Peyer's patch (tissue), 4 donors: ENCODE data around the gene PNLIPRP1. TPM values are rescaled to one million over a fixed set of nuclear protein-coding genes. Genes with fewer than 3 reads are reported as not detected.

Experiments
- DNase-seq, 3 donors: peaks; one replicate each; pipeline ENCODE4 v3.0.0-alpha.2; 2017 to 2019
- H3K27ac ChIP-seq, 4 donors: fragments of 200-600 bp; sonication (generic); one replicate each; pipeline ENCODE4 v1.5.1; 2016 to 2019
- H3K27me3 ChIP-seq, 2 donors: fragments of 200-600 bp; sonication (generic); one replicate each; pipeline ENCODE4 v1.5.1; 2019
- H3K36me3 ChIP-seq, 3 donors: fragments of 200-600 bp; sonication (generic); one replicate each; pipeline ENCODE4 v1.5.1; 2016 to 2019
- H3K4me1 ChIP-seq, 4 donors: fragments of 200-600 bp; sonication (generic); one replicate each; pipeline ENCODE4 v1.5.1; 2016 to 2019
- H3K4me3 ChIP-seq, 4 donors: fragments of 200-600 bp; sonication (generic); 1 replicate in 3 of 4; 2 replicates in 1 of 4; pipeline ENCODE4 v1.5.1; 2016 to 2019; ENCODE audit warnings: mild to moderate bottlenecking in 1 of 4
- H3K9me3 ChIP-seq, 4 donors: fragments of 200-600 bp; sonication (generic); one replicate each; pipeline ENCODE4 v1.5.1; 2016 to 2019; ENCODE audit warnings: mild to moderate bottlenecking in 1 of 4
- CTCF ChIP-seq, 6 experiments: fragments of 450-650 bp in 4 of 6; fragments of 200-600 bp in 2 of 6; sonication (generic) in 1 of 6; IDR thresholded peaks; one replicate each; pipeline ENCODE4 v1.5.1; 2017 to 2019; ENCODE audit warnings: antibody characterized with exemption in 6 of 6, mild to moderate bottlenecking in 3 of 6, moderate library complexity in 1 of 6
- POLR2A ChIP-seq, 2 donors: fragments of 450-650 bp; IDR thresholded peaks; one replicate each; pipeline ENCODE4 v1.5.1; 2017; ENCODE audit warnings: antibody characterized with exemption in 2 of 2, mild to moderate bottlenecking in 2 of 2, moderate library complexity in 2 of 2
- total RNA-seq, 4 donors: library from RNA; depleted of rRNA; stranded (reverse); fragments of >200 nt; gene quantifications; one replicate each; pipeline ENCODE4 v1.1.0, GENCODE V29; 2016

Gene PNLIPRP1
- total RNA-seq, 4 donors from 2014 or later: not detected

GRCh38 chr10:116614796-116615195, 24.0 kb downstream of the PNLIPRP1 start:
- no peak overlapping the region for H3K4me3 ChIP-seq
- no peaks in the 10 kb centered on the region for H3K36me3 ChIP-seq
- H3K9me3 ChIP-seq: no peaks in the 10 kb centered on the region
- no peak overlapping the region for H3K27ac ChIP-seq
- DNase-seq: no peak
- no peaks in the 10 kb centered on the region for H3K27me3 ChIP-seq
- TF ChIP-seq POLR2A (IDR thresholded peaks at IDR 0.05) (no peak), CTCF (IDR thresholded peaks at IDR 0.05) (no peak)
- peaks cover 0 to 7% (median 3%) of the 10 kb centered on the region in 4 donors for H3K4me1 ChIP-seq

- no peak overlapping the region for H3K27ac ChIP-seq
- H3K4me1 ChIP-seq: peaks cover 0 to 7% (median 3%) of the 10 kb centered on the region in 4 donors
- H3K9me3 ChIP-seq: no peaks in the 10 kb centered on the region
- no peaks in the 10 kb centered on the region for H3K36me3 ChIP-seq
- TF ChIP-seq CTCF (IDR thresholded peaks at IDR 0.05) (no peak), POLR2A (IDR thresholded peaks at IDR 0.05) (no peak)
- H3K4me3 ChIP-seq: no peak overlapping the region
- no peaks in the 10 kb centered on the region for H3K27me3 ChIP-seq
- DNase-seq: no peak
These were observed 24.5 kb downstream of the PNLIPRP1 start for GRCh38 chr10:116615199-116615776.

GRCh38 chr10:116620423-116621400, 30.0 kb downstream of the PNLIPRP1 start, which contains the start of gene PNLIPRP2:
Gene PNLIPRP2, plus strand, starts transcription at chr10:116620953.
- H3K9me3 ChIP-seq: no peaks in the 10 kb centered on the region
- no peaks in the 10 kb centered on the region for H3K27me3 ChIP-seq
- peak in 2 of 6 experiments; percentile 6 to 18 for TF ChIP-seq CTCF (IDR thresholded peaks at IDR 0.05)
- TF ChIP-seq POLR2A (IDR thresholded peaks at IDR 0.05): peak; percentile 82 to 90
- peak within 1 kb of the TSS in 2 of 4 donors; percentile 49 to 55 for H3K4me3 ChIP-seq
- peak in 2 of 3 donors; percentile 80 to 85 for DNase-seq
- peak within 1 kb of the TSS in 3 of 4 donors; percentile 55 to 88 (median 79) for H3K27ac ChIP-seq
- no peaks in the 10 kb centered on the region for H3K36me3 ChIP-seq
- H3K4me1 ChIP-seq: no peaks in the 10 kb centered on the region

GRCh38 chr10:116621476-116621875, 30.7 kb downstream of the PNLIPRP1 start:
- H3K4me3 ChIP-seq: peak overlapping the region in 2 of 4 donors; percentile 49 to 55
- H3K36me3 ChIP-seq: no peaks in the 10 kb centered on the region
- peak overlapping the region in 3 of 4 donors; percentile 29 to 88 (median 43) for H3K27ac ChIP-seq
- H3K4me1 ChIP-seq: no peaks in the 10 kb centered on the region
- no peak for DNase-seq
- H3K9me3 ChIP-seq: no peaks in the 10 kb centered on the region
- no peaks in the 10 kb centered on the region for H3K27me3 ChIP-seq
- TF ChIP-seq CTCF (IDR thresholded peaks at IDR 0.05): no peak
- TF ChIP-seq POLR2A (IDR thresholded peaks at IDR 0.05): no peak

GRCh38 chr10:116621934-116622655, 31.3 kb downstream of the PNLIPRP1 start:
- Histone ChIP-seq H3K27me3 (no peaks in the 10 kb centered on the region), H3K4me3 (peak overlapping the region in 2 of 4 donors; percentile 49 to 55), H3K9me3 (no peaks in the 10 kb centered on the region), H3K27ac (no peak overlapping the region), H3K4me1 (no peaks in the 10 kb centered on the region), H3K36me3 (peaks cover 0 to 2% (median 0%) of the 10 kb centered on the region in 3 donors)
- no peak for TF ChIP-seq POLR2A (IDR thresholded peaks at IDR 0.05)
- TF ChIP-seq CTCF (IDR thresholded peaks at IDR 0.05): peak in 1 of 6 experiments; percentile 6
- no peak for DNase-seq
